Fibroblast of skin of back (primary cell): ENCODE results near the gene CISD3.

Experiments used
- DNase-seq: peaks from one replicate; pipeline ENCODE4 v3.0.0-alpha.2; 2013

Gene CISD3

GRCh38 chr17:38728290-38728831 lies 1.8 kb upstream of the CISD3 start:
- no peak for DNase-seq

GRCh38 chr17:38729368-38729885 lies 714 bp upstream of the CISD3 start:
- DNase-seq: no peak

GRCh38 chr17:38730526-38731379 lies 612 bp downstream of the CISD3 start:
- peak; percentile 61 for DNase-seq

- DNase-seq: no peak
Observed at GRCh38 chr17:38731526-38732294, 1.6 kb downstream of the CISD3 start.

GRCh38 chr17:38732376-38733281 lies 2.5 kb downstream of the CISD3 start:
- DNase-seq: no peak

GRCh38 chr17:38733282-38733981 lies 3.3 kb downstream of the CISD3 start:
- DNase-seq: no peak

GRCh38 chr17:38733982-38734973 lies 4.1 kb downstream of the CISD3 start:
- no peak for DNase-seq

GRCh38 chr17:38735161-38735997 lies 5.2 kb downstream of the CISD3 start:
- peak; percentile 37 for DNase-seq

GRCh38 chr17:38738007-38738662 lies 8.0 kb downstream of the CISD3 start:
- no peak for DNase-seq

GRCh38 chr17:38738686-38739085 lies 8.5 kb downstream of the CISD3 start:
- no peak for DNase-seq

- no peak for DNase-seq
Observed at GRCh38 chr17:38739305-38739704, 9.2 kb downstream of the CISD3 start.

GRCh38 chr17:38740044-38740443 lies 9.9 kb downstream of the CISD3 start:
- no peak for DNase-seq

GRCh38 chr17:38740806-38741205 lies 10.7 kb downstream of the CISD3 start:
- DNase-seq: no peak

GRCh38 chr17:38741461-38741860 lies 11.3 kb downstream of the CISD3 start:
- no peak for DNase-seq

- no peak for DNase-seq
Observed at GRCh38 chr17:38741921-38742410, 11.8 kb downstream of the CISD3 start.

- peak; percentile 86 for DNase-seq
Observed at GRCh38 chr17:38742411-38743308, 12.5 kb downstream of the CISD3 start.

GRCh38 chr17:38743556-38744171 lies 13.5 kb downstream of the CISD3 start:
- no peak for DNase-seq
